WERI-Rb-1 (cell line): Measurements from ENCODE around the gene FBLN5.

ENCODE experiments used
- DNase-seq: peaks from one replicate; pipeline ENCODE4 v3.0.0-alpha.2; 2020
- H3K27ac ChIP-seq: fragments of 250-450 bp; sonication (Bioruptor Pico); 2 replicates; pipeline ENCODE4 v1.5.1; 2020; ENCODE audit warnings: mild to moderate bottlenecking, moderate library complexity
- H3K27me3 ChIP-seq: fragments of 250-450 bp; sonication (Bioruptor Pico); 2 replicates; pipeline ENCODE4 v1.5.1; 2021; ENCODE audit warnings: mild to moderate bottlenecking, low read depth, moderate library complexity; ENCODE audit not compliant: insufficient read depth, severe bottlenecking
- H3K36me3 ChIP-seq: fragments of 250-450 bp; sonication (Bioruptor Pico); 2 replicates; pipeline ENCODE4 v1.5.1; 2020; ENCODE audit warnings: mild to moderate bottlenecking, moderate library complexity
- H3K4me3 ChIP-seq: 2 replicates; pipeline ENCODE4 v1.5.1; 2011; ENCODE audit warnings: low read depth, mild to moderate bottlenecking, control low read depth, low read length
- H3K9me3 ChIP-seq: fragments of 250-450 bp; sonication (Bioruptor Pico); 2 replicates; pipeline ENCODE4 v1.5.1; 2021; ENCODE audit warnings: mild to moderate bottlenecking, moderate library complexity; ENCODE audit not compliant: severe bottlenecking
- CTCF ChIP-seq: IDR thresholded peaks from 2 replicates; pipeline ENCODE4 v1.5.1; 2011; ENCODE audit warnings: low read depth, mild to moderate bottlenecking, control low read depth, inconsistent platforms, low read length

The FBLN5 gene

GRCh38 chr14:91947475-91948184 is at the start of gene FBLN5:
Gene FBLN5, minus strand, starts transcription at chr14:91947694. Its CDS starts 465 bp downstream, at chr14:91947229.
- H3K4me3 ChIP-seq, result peak within 1 kb of the TSS; percentile 52
- H3K27me3 ChIP-seq, result no peaks in the 10 kb centered on the region
- H3K27ac ChIP-seq, result no peak within 1 kb of the TSS
- TF ChIP-seq CTCF, result no peak
- peak; percentile 22 for DNase-seq
- no peaks in the 10 kb centered on the region for H3K9me3 ChIP-seq
- H3K36me3 ChIP-seq, result no peaks in the 10 kb centered on the region

DNA sequence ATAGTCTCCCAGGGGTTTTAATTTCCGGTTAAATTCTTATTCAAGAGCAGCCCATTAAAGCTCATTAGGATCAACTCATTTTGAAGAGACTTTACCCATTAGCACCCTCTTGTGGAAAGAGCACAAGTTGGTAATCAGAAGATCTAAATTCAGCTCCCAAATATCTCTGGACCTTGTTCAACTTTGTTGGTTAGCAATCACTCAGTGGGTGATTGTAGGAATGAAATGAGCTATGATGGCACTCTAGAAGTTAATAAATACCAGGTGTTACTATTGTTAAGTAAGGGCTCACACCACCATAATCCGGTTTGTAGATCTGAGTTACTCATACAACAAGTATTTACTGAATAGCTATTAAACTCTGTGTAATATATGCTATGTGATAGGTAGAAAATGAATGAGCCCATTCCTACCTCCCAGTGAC is 49.5 kb upstream of the FBLN5 start:
- Histone ChIP-seq H3K4me3 (no peak overlapping the region), H3K36me3 (peaks cover 21% of the 10 kb centered on the region), H3K27ac (no peak overlapping the region), H3K9me3 (no peaks in the 10 kb centered on the region), H3K27me3 (no peaks in the 10 kb centered on the region)
- TF ChIP-seq CTCF, result peak; percentile 56
- DNase-seq, result no peak

DNA sequence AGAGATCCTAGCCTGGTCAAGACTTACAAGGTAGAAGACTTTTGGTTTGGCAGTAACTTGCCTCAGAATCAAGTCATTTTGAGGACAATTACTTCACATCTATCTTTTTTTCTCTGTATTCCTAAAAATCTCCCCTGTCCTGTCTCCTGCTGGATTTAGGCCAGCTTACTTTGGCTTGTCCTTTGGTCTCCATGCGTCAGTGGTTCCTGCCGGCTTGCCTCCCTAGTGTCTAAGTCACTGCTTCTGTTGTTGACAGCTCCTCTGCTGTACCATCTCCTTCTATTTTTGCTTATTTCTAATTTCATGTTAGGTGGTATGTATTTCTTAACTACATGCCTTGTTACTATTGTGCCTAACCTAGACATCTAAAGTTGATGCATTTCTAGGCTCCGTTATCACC is 39.7 kb upstream of the FBLN5 start:
- H3K36me3 ChIP-seq, result peaks cover 47% of the 10 kb centered on the region

GRCh38 chr14:91985521-91986255 is 38.2 kb upstream of the FBLN5 start:
- Histone ChIP-seq H3K4me3 (no peak overlapping the region), H3K9me3 (no peaks in the 10 kb centered on the region), H3K36me3 (peaks cover 38% of the 10 kb centered on the region), H3K27ac (no peak overlapping the region), H3K27me3 (no peaks in the 10 kb centered on the region)
- TF ChIP-seq CTCF, result no peak
- DNase-seq, result no peak

More for the DNA sequence above, 39.7 kb upstream of the FBLN5 start:
- no peaks in the 10 kb centered on the region for H3K27me3 ChIP-seq
- no peak for TF ChIP-seq CTCF
- H3K4me3 ChIP-seq, result no peak overlapping the region
- DNase-seq, result no peak
- H3K9me3 ChIP-seq, result no peaks in the 10 kb centered on the region
- no peak overlapping the region for H3K27ac ChIP-seq

GRCh38 chr14:91985008-91985407 is 37.5 kb upstream of the FBLN5 start:
- Histone ChIP-seq H3K36me3 (peaks cover 35% of the 10 kb centered on the region), H3K27me3 (no peaks in the 10 kb centered on the region), H3K27ac (no peak overlapping the region), H3K4me3 (no peak overlapping the region), H3K9me3 (no peaks in the 10 kb centered on the region)
- TF ChIP-seq CTCF, result no peak
- no peak for DNase-seq
